Measurements from ENCODE around the gene AKR1C8.
"Not testable (repeated sequence)": the region's sequence is repeated elsewhere in the genome, so short reads cannot be mapped to it uniquely, and the experiment has no call there.

Gene AKR1C8

DNA sequence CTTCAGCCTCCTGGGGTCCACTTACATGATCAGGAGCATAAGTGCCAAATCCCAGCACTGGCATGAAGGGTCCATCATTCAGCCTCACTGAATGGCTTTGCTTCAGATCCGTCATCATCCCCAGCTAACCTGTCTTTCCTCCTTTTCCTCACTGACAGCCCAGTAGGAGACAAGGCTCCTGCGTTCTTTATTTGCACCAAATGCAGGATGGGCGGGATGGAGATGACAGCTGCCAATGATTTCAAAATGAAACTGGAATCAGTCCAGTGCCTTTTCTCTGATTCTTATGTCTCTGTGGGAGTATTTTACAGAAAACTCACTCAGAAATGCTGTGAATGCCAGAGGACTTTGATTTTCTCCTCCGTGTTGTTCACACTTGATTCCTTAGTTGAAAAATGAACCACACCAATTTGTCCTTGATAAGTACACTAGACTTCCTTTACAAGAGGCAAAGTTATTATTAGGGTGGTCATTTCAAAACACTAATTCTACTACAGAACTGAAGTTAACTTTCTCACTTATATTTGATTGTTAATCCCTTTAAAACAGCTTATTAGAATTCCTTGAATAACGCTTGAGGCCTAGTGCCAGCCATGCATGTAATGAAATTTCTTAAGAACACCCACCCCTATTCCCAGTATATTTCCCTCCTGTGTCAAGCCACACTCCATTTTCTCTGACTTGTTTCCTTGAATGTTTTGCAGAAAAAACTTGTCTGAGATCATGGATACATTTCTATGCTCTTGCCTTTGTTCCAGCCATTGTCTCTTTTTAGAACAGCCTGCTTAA, at the start of gene AKR1C8:
TSS of gene AKR1C8 (minus strand) at position 164 of the 789 bp plus-strand sequence. CDS start at position 118, 46 bp downstream.
- DNase-seq (ENCODE audit: low read depth) = no peak
- TF ChIP-seq, protein P1, sequence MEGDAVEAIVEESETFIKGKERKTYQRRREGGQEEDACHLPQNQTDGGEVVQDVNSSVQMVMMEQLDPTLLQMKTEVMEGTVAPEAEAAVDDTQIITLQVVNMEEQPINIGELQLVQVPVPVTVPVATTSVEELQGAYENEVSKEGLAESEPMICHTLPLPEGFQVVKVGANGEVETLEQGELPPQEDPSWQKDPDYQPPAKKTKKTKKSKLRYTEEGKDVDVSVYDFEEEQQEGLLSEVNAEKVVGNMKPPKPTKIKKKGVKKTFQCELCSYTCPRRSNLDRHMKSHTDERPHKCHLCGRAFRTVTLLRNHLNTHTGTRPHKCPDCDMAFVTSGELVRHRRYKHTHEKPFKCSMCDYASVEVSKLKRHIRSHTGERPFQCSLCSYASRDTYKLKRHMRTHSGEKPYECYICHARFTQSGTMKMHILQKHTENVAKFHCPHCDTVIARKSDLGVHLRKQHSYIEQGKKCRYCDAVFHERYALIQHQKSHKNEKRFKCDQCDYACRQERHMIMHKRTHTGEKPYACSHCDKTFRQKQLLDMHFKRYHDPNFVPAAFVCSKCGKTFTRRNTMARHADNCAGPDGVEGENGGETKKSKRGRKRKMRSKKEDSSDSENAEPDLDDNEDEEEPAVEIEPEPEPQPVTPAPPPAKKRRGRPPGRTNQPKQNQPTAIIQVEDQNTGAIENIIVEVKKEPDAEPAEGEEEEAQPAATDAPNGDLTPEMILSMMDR (IDR thresholded peaks at IDR 0.05; ENCODE audit: insufficient read depth, low read depth, low read length, missing control alignments) = no peak

DNA sequence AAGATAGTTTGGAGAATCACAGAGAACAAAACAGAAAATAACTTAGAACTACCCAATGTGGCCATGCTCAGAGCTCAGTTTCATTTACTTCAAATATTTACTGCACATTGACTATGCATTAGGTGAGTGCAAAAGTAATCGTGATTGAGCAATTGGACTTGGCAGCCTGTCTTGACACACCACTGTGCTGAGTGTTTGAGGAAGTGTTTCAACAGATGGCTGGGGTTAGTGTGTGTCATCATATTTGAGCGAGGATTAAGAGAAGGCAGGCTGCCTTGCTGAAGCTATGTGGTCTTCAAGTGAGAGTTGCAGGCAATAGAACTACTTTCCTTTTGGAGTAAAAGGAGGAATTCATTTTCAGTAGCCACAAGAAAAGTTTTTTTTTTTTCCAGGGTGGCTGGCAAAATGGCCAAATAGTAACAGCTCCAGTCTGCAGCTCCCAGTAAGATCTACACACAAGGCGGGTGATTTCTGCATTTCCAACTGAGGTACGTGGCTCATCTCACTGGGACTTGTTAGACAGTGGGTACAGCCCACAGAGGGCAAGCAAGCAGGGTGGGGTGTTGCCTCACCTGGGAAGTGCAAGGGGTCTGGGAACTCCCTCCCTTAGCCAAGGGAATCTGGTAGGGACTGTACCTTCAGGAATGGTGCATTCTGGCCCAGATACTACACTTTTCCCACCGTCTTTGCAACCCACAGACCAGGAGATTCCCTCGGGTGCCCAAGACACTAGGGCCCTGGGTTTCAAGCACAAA, 49.3 kb upstream of the AKR1C8 start:
- H3K4me3 ChIP-seq (ENCODE audit: low read length) = no peak overlapping the region
- TF ChIP-seq, protein P1 (IDR thresholded peaks at IDR 0.05; ENCODE audit: insufficient read depth, low read depth, low read length, missing control alignments) = no peak
- DNase-seq (ENCODE audit: low read depth) = peak; percentile 98

More for the DNA sequence above, at the start of gene AKR1C8:
- H3K4me3 ChIP-seq (ENCODE audit: low read length) = no peak within 1 kb of the TSS

- no peak for DNase-seq (ENCODE audit: low read depth)
Observed at GRCh38 chr10:5233324-5233723, 48.4 kb upstream of the AKR1C8 start.

DNA sequence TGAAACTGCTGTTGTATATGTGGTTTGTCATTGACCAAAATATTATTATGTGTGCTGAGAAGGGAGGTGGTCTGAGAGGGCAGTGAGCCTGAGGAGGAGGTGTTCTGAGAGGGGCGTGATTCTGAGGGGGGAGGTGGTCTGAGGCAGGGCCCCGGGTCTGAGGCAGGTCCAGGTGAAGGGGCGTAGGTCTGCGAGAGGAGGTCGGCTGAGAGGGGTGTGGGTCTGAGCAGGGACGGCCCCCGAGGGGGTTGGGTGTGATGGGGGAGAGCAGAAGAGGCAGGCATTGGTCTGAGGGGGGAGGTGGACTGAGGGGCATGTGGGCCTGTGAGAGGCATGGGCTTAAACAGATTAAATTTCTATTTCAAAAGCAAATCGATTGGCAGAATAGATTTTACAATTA, 44.1 kb upstream of the AKR1C8 start:
- no peak overlapping the region for H3K4me3 ChIP-seq (ENCODE audit: low read length)
- DNase-seq (ENCODE audit: low read depth) = no peak
- TF ChIP-seq, protein P1 (IDR thresholded peaks at IDR 0.05; ENCODE audit: insufficient read depth, low read depth, low read length, missing control alignments) = no peak

More at GRCh38 chr10:5233324-5233723, 48.4 kb upstream of the AKR1C8 start:
- TF ChIP-seq, protein P1 (IDR thresholded peaks at IDR 0.05; ENCODE audit: insufficient read depth, low read depth, low read length, missing control alignments) = no peak
- H3K4me3 ChIP-seq (ENCODE audit: low read length) = no peak overlapping the region

- not testable (repeated sequence) for H3K4me3 ChIP-seq (ENCODE audit: low read length); DNase-seq (ENCODE audit: low read depth)
Observed at GRCh38 chr10:5222942-5223341, 38.0 kb upstream of the AKR1C8 start.

DNA sequence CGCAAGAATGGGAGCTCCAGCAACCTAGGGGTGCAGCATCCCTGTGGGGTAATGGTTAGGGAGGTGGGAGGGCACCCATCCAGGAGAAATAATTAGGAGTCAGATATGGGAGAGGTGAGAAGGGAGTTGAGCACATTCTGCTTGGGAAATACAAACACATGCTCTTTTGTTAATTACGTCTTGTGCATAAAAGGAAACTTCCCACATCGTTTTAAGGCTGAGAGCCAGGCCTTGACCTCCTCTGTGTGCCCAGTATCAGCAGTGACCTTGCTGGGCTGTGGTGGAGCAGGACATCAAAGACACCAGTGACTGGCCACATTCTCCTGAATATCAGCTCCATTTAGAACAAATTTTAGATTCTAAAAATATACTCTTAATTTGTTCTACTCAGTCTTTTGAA, 34.3 kb upstream of the AKR1C8 start:
- TF ChIP-seq, protein P1 (IDR thresholded peaks at IDR 0.05; ENCODE audit: insufficient read depth, low read depth, low read length, missing control alignments) = no peak
- DNase-seq (ENCODE audit: low read depth) = no peak
- no peak overlapping the region for H3K4me3 ChIP-seq (ENCODE audit: low read length)

DNA sequence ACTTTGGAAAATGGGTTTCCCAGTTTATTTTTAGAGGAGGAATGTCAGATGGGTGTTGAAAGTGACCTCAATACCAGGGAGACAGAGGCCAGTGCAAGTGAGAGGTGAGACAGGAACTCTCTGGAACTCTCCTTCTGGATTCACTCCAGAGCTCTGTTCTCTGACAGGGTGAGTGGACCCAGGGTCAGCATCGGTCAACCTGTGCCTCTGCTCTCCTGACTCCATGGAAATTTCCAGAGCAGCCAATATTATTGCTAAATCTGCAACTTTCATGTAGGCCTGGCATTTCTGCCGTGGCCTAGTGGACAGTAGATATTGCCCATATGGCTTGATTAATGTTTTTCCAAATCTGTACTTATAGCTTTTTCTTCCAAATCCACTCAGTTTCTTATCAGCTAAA, 31.9 kb upstream of the AKR1C8 start:
- TF ChIP-seq, protein P1 (IDR thresholded peaks at IDR 0.05; ENCODE audit: insufficient read depth, low read depth, low read length, missing control alignments) = no peak
- DNase-seq (ENCODE audit: low read depth) = no peak
- H3K4me3 ChIP-seq (ENCODE audit: low read length) = no peak overlapping the region

Data from epithelial cell of esophagus (primary cell).